ENCODE measurements around the gene XPOT.

- TF ChIP-seq CTCF (conservative IDR thresholded peaks at IDR 0.05) (no peak), ZFX (IDR thresholded peaks at IDR 0.05) (no peak)
Observed at GRCh38 chr12:64473176-64473575, 69.0 kb downstream of the XPOT start.

Data from C4-2B (cell line).